Stimulated activated naive CD8-positive, alpha-beta T cell treated with anti-CD3 and anti-CD28 coated beads, Interleukin-15, amount 100 ng/mL, for 72 hours (primary cell): Measurements from ENCODE around the gene SINHCAF.
A peak's percentile ranks its signal among the peaks of the same experiment; 100 is the strongest.
"Not testable (repeated sequence)": the region's sequence is repeated elsewhere in the genome, so short reads cannot be mapped to it uniquely, and the experiment has no call there.

ENCODE experiments used
- ATAC-seq: fragments of 150-1000 bp; cut with Tn5 transposase; 2 replicates; pipeline ENCODE4 v1.10.0; 2021; ENCODE audit warnings: mild to moderate bottlenecking, moderate library complexity
- DNase-seq, 2 donors: peaks; one replicate each; pipeline ENCODE4 v3.0.0; 2021 to 2022
- H3K27ac Mint-ChIP-seq, 2 donors: one replicate each; pipeline ENCODE4 v1.8.0; 2022; ENCODE audit warnings: mild to moderate bottlenecking in 2 of 2, mixed read lengths in 2 of 2, moderate library complexity in 2 of 2
- H3K27me3 Mint-ChIP-seq: one replicate; pipeline ENCODE4 v1.8.0; 2022; ENCODE audit warnings: mixed read lengths
- H3K4me1 Mint-ChIP-seq: one replicate; pipeline ENCODE4 v1.8.0; 2022; ENCODE audit warnings: mild to moderate bottlenecking, mixed read lengths
- H3K4me3 Mint-ChIP-seq, 2 donors: one replicate each; pipeline ENCODE4 v1.8.0; 2022; ENCODE audit warnings: mild to moderate bottlenecking in 2 of 2, mixed read lengths in 2 of 2, moderate library complexity in 1 of 2
- H3K9me3 Mint-ChIP-seq, 2 donors: one replicate each; pipeline ENCODE4 v1.8.0; 2022; ENCODE audit warnings: mixed read lengths in 2 of 2

Gene SINHCAF, protein sequence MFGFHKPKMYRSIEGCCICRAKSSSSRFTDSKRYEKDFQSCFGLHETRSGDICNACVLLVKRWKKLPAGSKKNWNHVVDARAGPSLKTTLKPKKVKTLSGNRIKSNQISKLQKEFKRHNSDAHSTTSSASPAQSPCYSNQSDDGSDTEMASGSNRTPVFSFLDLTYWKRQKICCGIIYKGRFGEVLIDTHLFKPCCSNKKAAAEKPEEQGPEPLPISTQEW

DNA sequence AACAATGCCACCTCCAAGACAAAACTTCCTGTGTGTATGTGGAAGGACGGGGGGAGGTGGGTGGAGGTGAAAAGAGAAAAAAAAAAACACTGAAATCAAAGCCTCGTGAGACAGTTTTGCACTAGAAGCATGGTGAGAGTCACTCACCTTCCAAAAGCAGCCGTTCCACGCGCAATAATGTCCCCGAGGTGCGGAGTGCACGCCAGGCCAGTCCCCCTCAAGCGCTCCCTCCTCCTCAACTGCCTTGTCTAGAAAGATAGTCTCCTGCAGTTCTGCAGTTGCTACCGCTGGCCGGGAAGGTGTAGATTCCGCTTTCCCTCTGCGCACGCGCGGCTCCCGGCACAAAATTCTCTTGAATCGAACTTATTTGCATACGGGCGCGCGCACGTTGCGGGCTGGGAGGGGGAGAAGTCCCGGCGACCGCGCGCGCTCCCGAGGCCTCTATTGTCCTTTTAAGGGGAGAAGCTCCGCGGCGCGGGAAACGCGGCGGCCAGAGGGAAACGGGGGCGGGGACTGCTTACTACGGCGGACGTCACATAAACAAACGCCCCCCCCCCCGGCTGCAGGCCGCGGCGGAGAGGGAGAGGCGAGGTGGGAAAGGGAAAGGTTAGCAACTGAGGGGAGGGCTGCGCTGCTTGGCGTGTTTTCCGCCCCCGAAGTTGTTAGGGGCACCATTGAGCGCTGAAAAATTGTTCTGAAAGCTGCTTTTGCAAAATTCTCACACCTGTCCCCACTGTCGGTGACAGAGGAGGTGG, at the start of gene SINHCAF:
TSS of gene SINHCAF (minus strand) at position 274 of the 755 bp plus-strand sequence. CDS start 27,946 bp downstream, outside the sequence.
- Mint-ChIP-seq H3K4me3 (peak within 1 kb of the TSS; percentile 88 to 90), H3K27me3 (no peaks in the 10 kb centered on the region), H3K4me1 (peaks cover 38% of the 10 kb centered on the region), H3K9me3 (no peaks in the 10 kb centered on the region), H3K27ac (peak within 1 kb of the TSS; percentile 96 to 98)
- ATAC-seq (peak; percentile 65), DNase-seq (peak; percentile 95 to 98)

DNA sequence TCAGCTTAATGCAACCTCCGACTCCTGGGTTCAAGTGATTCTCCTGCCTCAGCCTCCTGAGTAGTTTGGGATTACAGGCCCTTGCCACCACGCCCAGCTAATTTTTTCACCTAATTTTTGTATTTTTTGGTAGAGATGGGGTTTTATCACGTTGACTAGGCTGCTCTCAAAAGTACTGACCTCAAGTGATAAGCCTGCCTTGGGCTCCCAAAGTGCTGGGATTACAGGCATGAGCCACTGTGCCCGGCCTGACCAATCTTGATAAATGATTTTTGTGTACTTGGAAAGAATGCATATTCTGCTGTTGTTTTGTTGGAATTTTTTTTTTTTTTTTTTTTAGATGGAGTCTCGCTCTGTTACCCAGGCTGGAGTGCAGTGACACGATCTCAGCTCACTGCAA, 49.5 kb upstream of the SINHCAF start:
- H3K4me3 Mint-ChIP-seq, H3K9me3 Mint-ChIP-seq, H3K4me1 Mint-ChIP-seq, H3K27me3 Mint-ChIP-seq, H3K27ac Mint-ChIP-seq, ATAC-seq, DNase-seq: not testable (repeated sequence)

DNA sequence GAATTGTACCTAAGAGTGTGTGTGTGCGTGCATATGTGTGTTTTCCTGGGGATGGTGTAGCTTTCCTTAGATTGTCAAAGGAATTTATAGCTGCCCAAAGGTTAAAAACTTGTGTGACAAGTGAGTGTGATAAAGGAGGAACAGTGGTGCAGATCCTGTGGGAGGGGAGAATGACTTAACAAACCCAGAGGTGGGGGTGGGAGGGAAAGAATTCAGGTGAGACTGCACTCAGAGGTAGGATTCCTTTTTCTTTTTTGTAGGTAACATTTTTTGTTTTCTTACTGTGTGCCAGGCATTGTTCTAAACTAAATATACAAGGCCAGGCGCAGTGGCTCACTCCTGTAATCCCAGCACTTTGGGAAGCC, 45.3 kb upstream of the SINHCAF start:
- Mint-ChIP-seq H3K9me3 (no peaks in the 10 kb centered on the region), H3K27me3 (peaks cover 10% of the 10 kb centered on the region), H3K4me3 (no peak overlapping the region), H3K4me1 (peaks cover 7% of the 10 kb centered on the region), H3K27ac (no peak overlapping the region)
- ATAC-seq (no peak), DNase-seq (no peak)

DNA sequence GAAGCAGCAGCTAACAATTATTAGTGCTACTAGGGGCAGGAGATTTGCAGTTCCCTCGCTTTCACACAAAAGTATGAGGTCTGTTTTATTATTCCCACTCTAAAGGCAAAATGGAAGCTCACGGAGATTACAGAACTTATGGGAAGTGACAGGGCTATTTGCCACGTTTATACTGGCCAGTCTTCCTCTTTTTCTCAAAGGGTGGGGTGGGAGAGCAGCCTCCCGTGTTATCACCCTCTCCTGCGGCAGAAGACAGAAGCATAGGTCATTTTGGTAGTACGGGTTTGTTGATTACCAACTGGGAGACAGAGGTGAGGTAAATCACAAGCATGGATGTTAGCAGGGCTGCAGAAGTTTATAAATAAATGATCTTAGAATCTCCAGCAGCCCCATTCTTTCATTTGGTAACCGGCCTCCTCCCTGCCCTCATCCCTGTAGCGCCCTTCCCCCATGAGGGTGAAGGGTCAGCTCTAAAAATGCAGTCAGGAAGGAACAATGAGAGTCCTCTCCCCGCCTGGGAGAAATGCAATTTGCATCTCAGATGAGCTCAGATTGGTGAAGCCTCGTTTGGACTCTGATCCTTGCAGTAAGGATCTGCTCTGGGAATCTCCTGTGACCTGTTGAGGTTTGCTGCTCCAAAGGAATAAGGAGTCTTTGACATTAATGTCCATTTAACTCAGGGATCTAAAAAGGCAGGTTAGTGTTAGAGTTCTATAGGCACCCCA, 44.7 kb upstream of the SINHCAF start:
- Mint-ChIP-seq H3K9me3 (no peaks in the 10 kb centered on the region), H3K27me3 (peaks cover 10% of the 10 kb centered on the region), H3K4me1 (peaks cover 7% of the 10 kb centered on the region), H3K4me3 (no peak overlapping the region), H3K27ac (peak overlapping the region in 1 of 2 donors; percentile 10)
- no peak for ATAC-seq
- no peak for DNase-seq

DNA sequence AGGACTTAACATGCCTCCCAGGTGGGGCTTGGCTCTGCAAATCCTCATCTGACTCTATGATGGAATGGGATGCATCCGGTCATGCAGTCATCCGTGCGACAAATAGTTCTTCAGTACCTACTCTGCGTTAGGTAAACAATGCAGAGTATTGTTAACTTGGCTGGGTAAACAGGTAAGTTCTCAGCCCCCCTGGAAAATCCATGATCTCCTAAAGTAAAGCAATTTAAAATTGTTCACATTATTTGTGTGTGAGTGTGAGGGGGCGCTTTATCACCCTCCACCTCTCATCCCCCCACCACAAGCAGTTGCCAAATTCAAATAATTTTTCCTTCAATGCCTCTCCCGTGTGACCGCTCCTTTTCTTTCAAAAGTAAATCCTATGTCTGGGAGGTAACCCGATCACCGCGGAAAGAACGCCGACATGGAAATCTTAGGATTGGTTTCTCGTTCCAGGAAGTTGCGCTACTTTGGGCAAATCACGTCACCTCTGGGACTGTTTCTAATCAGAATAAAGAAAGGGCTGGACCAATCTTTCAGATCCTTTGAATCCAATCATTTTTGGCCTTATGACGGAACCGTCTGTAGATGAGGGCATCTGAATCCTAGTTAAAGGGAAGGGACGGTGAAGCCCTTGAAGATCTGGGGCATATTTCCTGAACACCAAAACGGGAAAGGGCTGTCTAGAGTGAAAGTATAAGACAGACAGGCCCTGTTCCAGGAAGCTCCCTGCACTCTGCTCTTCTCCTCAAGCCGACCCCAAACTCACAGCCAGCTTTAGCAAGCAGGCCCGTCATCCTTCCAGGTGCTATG, 44.0 kb upstream of the SINHCAF start:
- Mint-ChIP-seq H3K4me3 (no peak overlapping the region), H3K27me3 (peaks cover 10% of the 10 kb centered on the region), H3K9me3 (no peaks in the 10 kb centered on the region), H3K4me1 (peaks cover 7% of the 10 kb centered on the region), H3K27ac (no peak overlapping the region)
- DNase-seq (no peak), ATAC-seq (no peak)

DNA sequence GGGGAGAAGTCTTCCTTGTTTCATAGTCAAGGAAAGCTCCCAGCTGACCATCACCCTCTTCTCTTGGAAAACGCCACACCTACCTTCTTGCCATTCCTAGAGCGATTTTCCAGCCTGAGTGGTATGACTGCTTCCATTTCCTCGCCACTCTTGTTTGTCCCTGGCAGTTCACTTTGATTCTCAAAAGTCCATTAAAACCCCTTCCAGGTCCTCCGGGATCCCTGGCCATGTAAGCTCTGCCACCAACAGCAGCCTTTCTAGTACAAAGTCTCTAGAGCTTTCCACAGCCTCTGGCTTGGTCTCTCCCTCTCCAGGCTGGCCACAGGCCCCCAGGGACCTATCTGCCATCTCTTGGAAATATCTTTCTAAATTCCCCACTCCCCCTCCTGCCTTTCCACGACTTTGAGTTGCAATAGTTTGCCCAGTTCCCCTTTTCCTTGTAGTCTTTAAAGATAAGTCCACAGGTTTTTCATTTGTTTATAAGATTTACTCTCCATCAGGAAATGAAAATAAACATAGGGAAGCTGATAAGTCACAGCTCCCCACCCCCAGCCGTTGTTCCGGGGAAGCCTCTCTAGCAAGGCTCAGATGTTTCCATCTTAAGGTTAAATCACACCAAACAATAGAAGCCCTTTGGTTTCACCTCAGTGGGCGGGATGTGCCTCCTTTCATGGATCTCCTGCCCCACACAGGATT, 42.9 kb upstream of the SINHCAF start:
- Mint-ChIP-seq H3K9me3 (no peaks in the 10 kb centered on the region), H3K4me3 (no peak overlapping the region), H3K27me3 (peaks cover 10% of the 10 kb centered on the region), H3K4me1 (peaks cover 7% of the 10 kb centered on the region), H3K27ac (peak overlapping the region in 1 of 2 donors; percentile 63)
- DNase-seq (no peak), ATAC-seq (no peak)

DNA sequence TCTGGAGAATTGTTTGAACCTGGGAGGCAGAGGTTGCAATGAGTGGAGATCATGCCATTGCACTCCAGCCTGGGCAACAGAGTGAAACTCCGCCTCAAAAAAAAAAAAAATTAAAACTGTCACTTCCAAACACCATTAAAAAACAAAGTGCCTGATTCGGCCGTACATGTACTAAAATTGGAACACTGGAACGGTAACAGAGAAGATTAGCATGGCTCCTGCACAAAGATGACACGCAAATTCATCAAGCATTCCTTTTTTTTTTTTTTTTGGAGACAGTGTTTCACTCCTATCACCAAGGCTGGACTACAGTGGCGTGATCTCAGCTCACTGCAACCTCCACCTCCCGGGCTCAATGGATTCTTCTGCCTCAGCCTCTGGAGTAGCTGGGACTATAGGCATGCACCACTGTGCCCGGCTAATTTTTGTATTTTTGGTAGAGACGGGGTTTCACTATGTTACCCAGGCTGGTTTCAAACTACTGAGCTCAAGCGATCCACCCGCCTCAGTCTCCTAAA, 40.2 kb upstream of the SINHCAF start:
- Mint-ChIP-seq H3K9me3 (no peaks in the 10 kb centered on the region), H3K27me3 (peaks cover 10% of the 10 kb centered on the region), H3K4me3 (no peak overlapping the region), H3K27ac (no peak overlapping the region), H3K4me1 (peaks cover 25% of the 10 kb centered on the region)
- DNase-seq, result no peak
- ATAC-seq, result no peak

DNA sequence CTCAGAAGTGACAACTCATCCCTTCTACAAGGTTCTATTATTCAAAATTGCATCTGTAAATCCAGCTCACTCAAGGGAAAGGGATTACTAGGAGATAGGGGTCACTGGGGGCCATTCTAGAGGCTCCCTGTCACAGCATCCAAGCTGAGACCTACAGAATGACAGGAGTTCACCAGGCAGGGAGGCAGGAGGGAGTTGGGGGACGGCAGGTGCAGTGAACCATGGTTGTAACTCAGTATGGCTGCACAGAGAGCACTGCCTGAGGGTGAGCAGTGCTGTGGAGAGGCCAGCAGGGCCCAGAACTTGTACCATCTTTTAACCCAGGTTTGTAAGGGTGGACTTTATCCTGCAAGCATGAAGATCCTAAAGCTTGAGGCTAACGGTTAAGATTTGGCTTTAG, 37.9 kb upstream of the SINHCAF start:
- DNase-seq (no peak), ATAC-seq (no peak)
- peaks cover 5% of the 10 kb centered on the region for H3K27me3 Mint-ChIP-seq
- H3K27ac Mint-ChIP-seq, result no peak overlapping the region
- no peak overlapping the region for H3K4me3 Mint-ChIP-seq
- no peaks in the 10 kb centered on the region for H3K9me3 Mint-ChIP-seq
- peaks cover 22% of the 10 kb centered on the region for H3K4me1 Mint-ChIP-seq

DNA sequence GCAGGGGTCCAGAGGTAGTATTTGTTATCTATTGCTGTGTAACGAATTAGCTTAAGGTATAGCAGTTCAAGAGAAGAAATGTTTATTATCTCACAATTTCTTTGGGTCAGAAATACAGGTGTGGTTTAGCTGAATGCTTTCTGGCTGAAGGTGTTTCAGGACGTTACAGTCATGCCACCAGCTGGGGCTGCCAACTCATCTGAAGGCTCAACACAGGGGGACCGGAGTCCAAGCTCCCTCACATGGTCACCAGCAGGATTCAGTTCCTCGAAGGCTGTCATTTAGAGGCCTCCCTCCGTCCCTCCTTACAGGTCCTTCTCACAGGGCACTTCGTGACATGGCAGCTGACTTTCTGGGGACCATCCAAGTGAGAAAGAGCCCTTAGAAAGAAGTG, 37.5 kb upstream of the SINHCAF start:
- H3K27me3 Mint-ChIP-seq, result peaks cover under 1% of the 10 kb centered on the region
- no peaks in the 10 kb centered on the region for H3K9me3 Mint-ChIP-seq
- H3K4me3 Mint-ChIP-seq, result peak overlapping the region; percentile 49 to 73
- peak overlapping the region in 1 of 2 donors; percentile 87 for H3K27ac Mint-ChIP-seq
- H3K4me1 Mint-ChIP-seq, result peaks cover 19% of the 10 kb centered on the region
- DNase-seq, result no peak
- no peak for ATAC-seq

DNA sequence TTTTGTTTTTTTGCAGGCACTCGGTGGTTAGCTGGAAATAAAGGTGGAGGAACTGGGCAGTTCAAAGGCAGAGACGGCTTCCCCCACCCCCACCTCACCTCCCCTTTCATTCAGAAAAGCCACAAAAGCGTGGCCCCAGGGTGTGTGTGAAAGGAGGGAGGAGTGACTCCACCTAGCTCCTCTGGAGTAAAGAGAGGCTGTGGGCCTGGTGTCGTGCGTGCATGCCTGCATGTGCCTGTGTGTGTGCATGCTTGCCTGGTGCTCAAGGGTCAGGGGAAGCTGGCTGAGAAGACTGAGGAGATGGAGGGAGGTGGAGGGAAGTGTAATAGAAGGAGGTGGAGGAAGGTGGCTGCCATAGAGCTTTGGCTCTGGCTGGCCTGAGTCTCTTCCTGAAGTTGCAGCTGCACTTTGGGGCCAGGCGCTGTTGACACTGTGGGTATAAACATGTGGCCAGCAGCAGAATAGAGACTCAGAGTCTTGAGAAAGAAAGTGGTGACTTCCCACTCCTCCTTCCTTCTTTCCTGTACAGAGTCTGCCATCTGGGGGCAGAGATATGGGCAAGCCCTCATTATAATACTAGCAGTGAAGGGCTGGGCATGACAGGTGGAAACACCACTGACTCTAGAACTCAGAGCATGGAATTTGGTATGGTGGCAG, 36.9 kb upstream of the SINHCAF start:
- DNase-seq (peak; percentile 8 to 26), ATAC-seq (peak; percentile 86)
- Mint-ChIP-seq H3K27ac (peak overlapping the region; percentile 64 to 87), H3K4me1 (peaks cover 19% of the 10 kb centered on the region), H3K4me3 (peak overlapping the region; percentile 49 to 73), H3K9me3 (no peaks in the 10 kb centered on the region), H3K27me3 (no peaks in the 10 kb centered on the region)

DNA sequence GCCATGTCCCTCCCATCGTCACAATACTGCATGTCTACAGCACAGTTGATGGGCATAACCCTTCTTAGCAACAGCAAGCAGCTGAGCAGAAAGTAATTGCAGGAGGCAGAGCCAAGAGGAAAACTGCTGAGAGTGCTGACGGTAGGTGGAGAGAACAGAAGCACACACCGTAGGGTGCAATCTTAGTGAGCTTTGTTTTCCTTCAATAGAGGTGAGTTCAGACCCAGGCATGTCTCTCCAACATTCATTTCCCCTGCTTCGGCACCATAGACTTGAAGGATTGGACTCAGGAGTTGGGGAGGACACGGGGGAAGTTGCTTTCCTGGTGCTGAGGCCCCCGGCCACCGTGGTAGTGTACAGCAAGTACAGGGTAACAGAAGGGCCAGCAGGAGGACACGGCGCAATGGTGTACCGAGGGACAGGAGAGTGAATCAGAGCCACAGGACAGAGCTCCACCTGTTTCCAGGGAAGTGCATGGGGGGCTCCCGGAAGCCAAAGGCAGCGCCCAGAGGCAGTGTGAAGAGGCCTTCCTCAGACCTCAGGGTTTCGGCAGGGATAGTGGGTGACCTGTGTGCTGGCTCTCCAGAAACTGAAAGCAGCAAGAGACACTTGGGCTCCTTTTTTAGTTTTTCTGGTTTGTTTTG, 36.3 kb upstream of the SINHCAF start:
- DNase-seq (peak; percentile 8 to 15), ATAC-seq (peak; percentile 53)
- peak overlapping the region; percentile 64 to 87 for H3K27ac Mint-ChIP-seq
- no peaks in the 10 kb centered on the region for H3K27me3 Mint-ChIP-seq
- H3K4me3 Mint-ChIP-seq, result peak overlapping the region; percentile 49 to 73
- H3K9me3 Mint-ChIP-seq, result no peaks in the 10 kb centered on the region
- H3K4me1 Mint-ChIP-seq, result peaks cover 19% of the 10 kb centered on the region

DNA sequence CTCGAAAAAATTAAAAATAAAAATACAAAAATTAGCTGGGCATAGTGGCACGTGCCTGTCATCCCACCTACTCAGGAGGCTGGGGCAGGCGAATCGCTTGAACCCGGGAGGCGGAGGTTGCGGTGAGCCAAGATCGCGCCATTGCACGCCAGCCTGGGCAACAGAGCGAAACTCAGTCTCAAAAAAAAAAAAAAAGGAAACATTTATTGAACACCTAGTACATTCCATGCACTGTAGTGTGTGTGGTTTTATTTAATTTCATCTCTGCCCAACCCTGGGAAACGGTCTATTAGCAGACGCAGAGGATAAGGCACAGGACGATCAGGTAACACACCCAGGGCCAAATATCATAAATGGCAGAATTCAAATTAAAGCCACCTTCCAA, 35.8 kb upstream of the SINHCAF start:
- H3K27me3 Mint-ChIP-seq, result no peaks in the 10 kb centered on the region
- no peaks in the 10 kb centered on the region for H3K9me3 Mint-ChIP-seq
- ATAC-seq (no peak), DNase-seq (no peak)
- H3K4me3 Mint-ChIP-seq, result no peak overlapping the region
- no peak overlapping the region for H3K27ac Mint-ChIP-seq
- H3K4me1 Mint-ChIP-seq, result peaks cover 19% of the 10 kb centered on the region

DNA sequence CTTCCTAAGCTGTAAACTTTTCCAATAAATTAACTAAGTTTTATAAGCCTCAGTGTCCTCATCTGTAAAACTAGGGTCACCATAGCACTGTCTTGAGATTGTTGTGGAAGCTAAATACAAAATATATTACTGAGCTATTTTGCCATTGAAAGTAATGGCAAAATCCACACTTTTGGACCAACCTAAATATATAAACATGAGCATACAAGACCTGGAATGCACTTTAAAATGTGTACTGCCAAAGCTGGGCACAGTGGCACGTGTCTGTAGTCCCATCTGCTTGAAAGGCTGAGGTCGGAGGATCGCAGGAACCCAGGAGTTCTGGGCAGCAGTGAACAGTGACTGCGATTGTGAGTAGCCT, 29.8 kb upstream of the SINHCAF start:
- H3K9me3 Mint-ChIP-seq, result no peaks in the 10 kb centered on the region
- H3K27ac Mint-ChIP-seq, result no peak overlapping the region
- no peaks in the 10 kb centered on the region for H3K4me1 Mint-ChIP-seq
- DNase-seq, result no peak
- ATAC-seq, result no peak
- no peak overlapping the region for H3K4me3 Mint-ChIP-seq
- H3K27me3 Mint-ChIP-seq, result no peaks in the 10 kb centered on the region
